H9 (cell line): ENCODE measurements around the gene CLPTM1L. TPM values are rescaled to one million over a fixed set of nuclear protein-coding genes. Genes with fewer than 3 reads are reported as not detected.

Experiments
- DNase-seq: peaks from one replicate; pipeline ENCODE4 v3.0.0-alpha.2; 2017
- H2AFZ ChIP-seq: one replicate; pipeline ENCODE4 v1.6.1; 2013; ENCODE audit warnings: mild to moderate bottlenecking, low read length, control low read depth, moderate library complexity
- H2AK5ac ChIP-seq: 2 replicates; pipeline ENCODE4 v1.6.1; 2013; ENCODE audit warnings: low read length, control low read depth, mixed read lengths; ENCODE audit not compliant: insufficient read length
- H2BK120ac ChIP-seq: one replicate; pipeline ENCODE4 v1.6.1; 2013; ENCODE audit warnings: low read depth, mild to moderate bottlenecking, low read length, control low read depth, inconsistent platforms; ENCODE audit not compliant: poor library complexity, severe bottlenecking
- H2BK12ac ChIP-seq: 2 replicates; pipeline ENCODE4 v1.6.1; 2013; ENCODE audit warnings: low read length, control low read depth, mixed read lengths, low read depth; ENCODE audit not compliant: insufficient read length
- H2BK15ac ChIP-seq: 2 replicates; pipeline ENCODE4 v1.6.1; 2013; ENCODE audit warnings: low read depth, low read length, control low read depth
- H2BK20ac ChIP-seq: one replicate; pipeline ENCODE4 v1.6.1; 2013; ENCODE audit warnings: low read depth, mild to moderate bottlenecking, low read length, control low read depth, inconsistent platforms; ENCODE audit not compliant: poor library complexity, severe bottlenecking
- H2BK5ac ChIP-seq: 2 replicates; pipeline ENCODE4 v1.6.1; 2013; ENCODE audit warnings: low read length, control low read depth, mixed read lengths; ENCODE audit not compliant: insufficient read length
- H3K14ac ChIP-seq: 2 replicates; pipeline ENCODE4 v1.6.1; 2013; ENCODE audit warnings: low read length, control low read depth; ENCODE audit not compliant: insufficient read depth
- H3K18ac ChIP-seq: 2 replicates; pipeline ENCODE4 v1.6.1; 2013; ENCODE audit warnings: low read depth, mild to moderate bottlenecking, mixed read lengths, low read length, control low read depth; ENCODE audit not compliant: insufficient read length
- H3K23ac ChIP-seq: 2 replicates; pipeline ENCODE4 v1.6.1; 2013; ENCODE audit warnings: low read length, control low read depth, mixed read lengths, low read depth; ENCODE audit not compliant: insufficient read length
- H3K23me2 ChIP-seq: 2 replicates; pipeline ENCODE4 v1.6.1; 2013; ENCODE audit warnings: low read depth, mild to moderate bottlenecking, mixed read lengths, low read length, control low read depth; ENCODE audit not compliant: insufficient read length, poor library complexity, severe bottlenecking
- H3K27ac ChIP-seq: 2 replicates; pipeline ENCODE4 v1.5.1; 2013; ENCODE audit warnings: low read length, control low read depth, mixed read lengths, low read depth; ENCODE audit not compliant: insufficient read length
- H3K27me3 ChIP-seq: 2 replicates; pipeline ENCODE4 v1.6.1; 2013; ENCODE audit warnings: low read length, control low read depth, inconsistent platforms; ENCODE audit not compliant: insufficient read depth
- H3K4ac ChIP-seq: 2 replicates; pipeline ENCODE4 v1.6.1; 2013; ENCODE audit warnings: low read depth, mild to moderate bottlenecking, control low read depth, inconsistent platforms, low read length, moderate library complexity
- H3K4me1 ChIP-seq: 2 replicates; pipeline ENCODE4 v1.6.1; 2013; ENCODE audit warnings: low read length, control low read depth, inconsistent platforms; ENCODE audit not compliant: insufficient read depth
- H3K4me2 ChIP-seq: 2 replicates; pipeline ENCODE4 v1.6.1; 2013; ENCODE audit warnings: low read length, control low read depth, mixed read lengths; ENCODE audit not compliant: insufficient read length, insufficient read depth
- H3K56ac ChIP-seq: 2 replicates; pipeline ENCODE4 v1.6.1; 2013; ENCODE audit warnings: low read depth, mild to moderate bottlenecking, mixed read lengths, low read length, control low read depth; ENCODE audit not compliant: insufficient read length
- H3K79me1 ChIP-seq: 2 replicates; pipeline ENCODE4 v1.6.1; 2013; ENCODE audit warnings: low read depth, mild to moderate bottlenecking, moderate library complexity, low read length, control low read depth, inconsistent platforms; ENCODE audit not compliant: insufficient read depth, poor library complexity, severe bottlenecking
- H3K79me2 ChIP-seq: 2 replicates; pipeline ENCODE4 v1.6.1; 2013; ENCODE audit warnings: low read length, control low read depth, inconsistent platforms; ENCODE audit not compliant: insufficient read depth
- H3K9ac ChIP-seq: 2 replicates; pipeline ENCODE4 v1.6.1; 2013; ENCODE audit warnings: low read length, control low read depth, mixed read lengths; ENCODE audit not compliant: insufficient read length; ENCODE audit errors: extremely low read depth
- H3K9me3 ChIP-seq: one replicate; pipeline ENCODE4 v1.6.1; 2013; ENCODE audit warnings: low read depth, low read length, inconsistent platforms; ENCODE audit not compliant: control insufficient read depth
- H3T11ph ChIP-seq: one replicate; pipeline ENCODE4 v1.6.1; 2013; ENCODE audit warnings: mild to moderate bottlenecking, low read length, control low read depth, inconsistent platforms
- H4K20me1 ChIP-seq: one replicate; pipeline ENCODE4 v1.6.1; 2013; ENCODE audit not compliant: control insufficient read depth, insufficient read length, insufficient read depth
- H4K5ac ChIP-seq: 2 replicates; pipeline ENCODE4 v1.6.1; 2013; ENCODE audit warnings: low read depth, mild to moderate bottlenecking, mixed read lengths, low read length, control low read depth; ENCODE audit not compliant: insufficient read length
- H4K8ac ChIP-seq: replicated peaks from 2 replicates; pipeline ENCODE4 v1.6.1; 2013; ENCODE audit warnings: low read length, control low read depth, mixed read lengths, low read depth; ENCODE audit not compliant: insufficient read length
- H4K91ac ChIP-seq: 2 replicates; pipeline ENCODE4 v1.6.1; 2013; ENCODE audit warnings: low read depth, mild to moderate bottlenecking, moderate library complexity, mixed read lengths, low read length, control low read depth; ENCODE audit not compliant: insufficient read length
- H3K27ac Mint-ChIP-seq, 3 experiments: 2 replicates in 2 of 3; 3 replicates in 1 of 3; pipeline ENCODE4 v1.8.0; 2020 to 2021; ENCODE audit warnings: mixed read lengths in 3 of 3, mild to moderate bottlenecking in 1 of 3, moderate library complexity in 1 of 3
- H3K27me3 Mint-ChIP-seq: 2 replicates; pipeline ENCODE4 v1.8.0; 2021; ENCODE audit warnings: low read depth, mild to moderate bottlenecking, moderate library complexity, mixed read lengths
- H3K36me3 Mint-ChIP-seq, 3 experiments: 2 replicates in 2 of 3; 3 replicates in 1 of 3; pipeline ENCODE4 v1.8.0; 2020 to 2021; ENCODE audit warnings: low read depth in 3 of 3, mixed read lengths in 3 of 3; ENCODE audit not compliant: insufficient read depth in 1 of 3
- H3K4me1 Mint-ChIP-seq, 2 experiments: 2 replicates each; pipeline ENCODE4 v1.8.0; 2020; ENCODE audit warnings: mixed read lengths in 2 of 2
- H3K4me3 Mint-ChIP-seq, 2 experiments: 2 replicates in 1 of 2; 3 replicates in 1 of 2; pipeline ENCODE4 v1.8.0; 2020 to 2021; ENCODE audit warnings: mild to moderate bottlenecking in 2 of 2, mixed read lengths in 2 of 2, moderate library complexity in 1 of 2
- H3K9me3 Mint-ChIP-seq, 2 experiments: 2 replicates in 1 of 2; 3 replicates in 1 of 2; pipeline ENCODE4 v1.8.0; 2020; ENCODE audit warnings: mild to moderate bottlenecking in 2 of 2, mixed read lengths in 2 of 2, moderate library complexity in 1 of 2
- CTCF ChIP-seq: fragments of 200-600 bp; sonication (generic); conservative IDR thresholded peaks from 3 replicates; pipeline ENCODE4 v1.8.0; 2021; ENCODE audit warnings: antibody characterized with exemption, mild to moderate bottlenecking
- WGBS: extraction: QIAGEN DNeasy Blood & Tissue Kit; methylation state at CpG from one replicate; pipeline ENCODE4 v1.1.7; 2013; ENCODE audit warnings: missing lambda C conversion rate, low lambda C conversion rate, mixed read lengths; ENCODE audit not compliant: insufficient read length; ENCODE audit errors: extremely low coverage; 5-methylcytosine and 5-hydroxymethylcytosine counted together
- total RNA-seq: library from RNA; stranded (reverse); gene quantifications from 2 replicates; pipeline ENCODE4 v1.2.1, GENCODE V29; 2021

CLPTM1L gene
- total RNA-seq, 1 experiment from 2014 or later, result 108 TPM

- Mint-ChIP-seq H3K4me3 (no peak overlapping the region), H3K27me3 (peaks cover 70% of the 10 kb centered on the region), H3K27ac (no peak overlapping the region), H3K9me3 (peaks cover 13 to 14% of the 10 kb centered on the region in 2 experiments), H3K4me1 (peaks cover 6 to 9% of the 10 kb centered on the region in 2 experiments), H3K36me3 (peaks cover 0 to 10% (median 2%) of the 10 kb centered on the region in 3 experiments; a peak in 4 of 7 replicates)
- Histone ChIP-seq H3K27ac (no peak overlapping the region), H3K27me3 (peaks cover 3% of the 10 kb centered on the region; the same call in 1 of the 2 replicates), H3K79me2 (no peaks in the 10 kb centered on the region), H2BK120ac (no peak overlapping the region), H3K9ac (no peak overlapping the region), H3T11ph (no peak overlapping the region), H3K14ac (no peak overlapping the region), H2AK5ac (no peak overlapping the region), H2BK20ac (no peak overlapping the region), H4K20me1 (peaks cover 2% of the 10 kb centered on the region), H3K4me1 (no peaks in the 10 kb centered on the region; the same call in none of the 2 replicates), H3K23me2 (no peaks in the 10 kb centered on the region), H4K5ac (no peak overlapping the region), H4K91ac (no peak overlapping the region), H2AFZ (no peak overlapping the region), H2BK5ac (no peak overlapping the region), H3K56ac (no peak overlapping the region), H3K23ac (no peak overlapping the region), H3K18ac (no peak overlapping the region), H3K79me1 (no peaks in the 10 kb centered on the region), H4K8ac (no peak overlapping the region), H2BK15ac (no peak overlapping the region), H3K4me2 (no peak overlapping the region), H2BK12ac (no peak overlapping the region), H3K9me3 (no peaks in the 10 kb centered on the region), H3K4ac (no peak overlapping the region)
- no peak for TF ChIP-seq CTCF
- no peak for DNase-seq
- WGBS, result no CpG with 5 or more reads among the region's 18 CpGs
Observed at GRCh38 chr5:1378096-1378495, 33.2 kb upstream of the CLPTM1L start.
